ENCODE measurements around the gene SLC4A11.

SLC4A11 gene

GRCh38 chr20:3244613-3245012 is 5.6 kb upstream of the SLC4A11 start:
- H3K36me3 ChIP-seq = no peaks in the 10 kb centered on the region
- no peak overlapping the region for H3K4me3 ChIP-seq (ENCODE audit: low read depth, low read length)
- H3K4me1 ChIP-seq = no peaks in the 10 kb centered on the region
- no peak for DNase-seq
- no peaks in the 10 kb centered on the region for H3K9me3 ChIP-seq
- peaks cover 18% of the 10 kb centered on the region for H3K27me3 ChIP-seq
- no peak for TF ChIP-seq CTCF (IDR thresholded peaks at IDR 0.05; ENCODE audit: low read depth, low read length)

DNA sequence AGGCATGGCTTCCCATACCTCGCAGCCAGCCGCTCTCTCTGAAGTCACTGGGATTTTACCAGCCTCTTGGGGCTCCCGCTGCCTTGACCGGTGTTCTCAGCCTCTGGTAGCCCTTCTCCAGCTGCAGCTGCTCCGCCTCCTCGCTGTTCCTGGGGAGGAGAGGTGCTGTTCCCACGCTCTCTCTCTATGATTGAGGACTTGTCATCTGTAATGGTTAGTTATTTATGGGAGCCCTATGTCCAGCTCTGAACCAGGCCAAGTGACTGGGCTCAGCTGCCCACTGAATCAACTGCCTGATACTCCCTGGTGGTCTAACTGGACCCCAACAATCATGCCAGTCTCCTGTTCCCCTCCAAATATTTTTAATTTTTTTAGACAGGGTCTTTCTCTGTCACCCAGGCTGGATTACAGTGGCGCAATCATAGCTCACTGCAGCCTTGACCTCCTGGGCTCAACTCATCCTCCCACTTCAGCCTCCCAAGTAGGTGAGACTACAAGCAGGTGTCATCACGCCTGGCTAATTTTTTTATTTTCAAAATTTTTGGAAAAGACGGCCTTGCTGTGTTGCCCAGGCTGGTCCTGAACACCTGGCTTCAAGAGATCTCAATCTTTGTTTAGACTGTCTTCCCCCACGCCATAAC is 4.8 kb upstream of the SLC4A11 start:
- Histone ChIP-seq H3K4me1 (no peaks in the 10 kb centered on the region), H3K9me3 (no peaks in the 10 kb centered on the region), H3K27me3 (peaks cover 26% of the 10 kb centered on the region), H3K4me3 (ENCODE audit: low read depth, low read length) (no peak overlapping the region), H3K36me3 (no peaks in the 10 kb centered on the region)
- DNase-seq = no peak
- TF ChIP-seq CTCF (IDR thresholded peaks at IDR 0.05; ENCODE audit: low read depth, low read length) = no peak

GRCh38 chr20:3242172-3242692 is 3.2 kb upstream of the SLC4A11 start:
- DNase-seq = no peak
- no peak overlapping the region for H3K4me3 ChIP-seq (ENCODE audit: low read depth, low read length)
- H3K4me1 ChIP-seq = no peaks in the 10 kb centered on the region
- no peak for TF ChIP-seq CTCF (IDR thresholded peaks at IDR 0.05; ENCODE audit: low read depth, low read length)
- H3K36me3 ChIP-seq = no peaks in the 10 kb centered on the region
- peaks cover 42% of the 10 kb centered on the region for H3K27me3 ChIP-seq
- H3K9me3 ChIP-seq = no peaks in the 10 kb centered on the region

GRCh38 chr20:3240776-3241363 is 1.9 kb upstream of the SLC4A11 start:
- Histone ChIP-seq H3K27me3 (peaks cover 49% of the 10 kb centered on the region), H3K9me3 (no peaks in the 10 kb centered on the region), H3K36me3 (no peaks in the 10 kb centered on the region), H3K4me1 (no peaks in the 10 kb centered on the region), H3K4me3 (ENCODE audit: low read depth, low read length) (no peak overlapping the region)
- TF ChIP-seq CTCF (IDR thresholded peaks at IDR 0.05; ENCODE audit: low read depth, low read length) = no peak
- DNase-seq = no peak

- no peak for DNase-seq
- Histone ChIP-seq H3K9me3 (no peaks in the 10 kb centered on the region), H3K4me1 (no peaks in the 10 kb centered on the region), H3K36me3 (no peaks in the 10 kb centered on the region), H3K4me3 (ENCODE audit: low read depth, low read length) (peak overlapping the region; percentile 41; the same call in 1 of the 2 replicates), H3K27me3 (peaks cover 49% of the 10 kb centered on the region)
- no peak for TF ChIP-seq CTCF (IDR thresholded peaks at IDR 0.05; ENCODE audit: low read depth, low read length)
Measured at GRCh38 chr20:3239867-3240775, 1.1 kb upstream of the SLC4A11 start.

Measured in BE2C (cell line).